OCI-LY3 (cell line): ENCODE measurements around the gene IL1B.
"Not testable (repeated sequence)": the region's sequence is repeated elsewhere in the genome, so short reads cannot be mapped to it uniquely, and the experiment has no call there.

Experiments used
- H2AFZ ChIP-seq: fragments of 200-600, 300-600 bp; shearing (Covaris generic); 2 replicates; pipeline ENCODE4 v1.6.0; 2014; ENCODE audit warnings: antibody characterized with exemption, low read depth, low read length
- H3K27ac ChIP-seq: fragments of 200-600, 300-600 bp; sonication (generic); 2 replicates; pipeline ENCODE4 v1.5.1; 2014; ENCODE audit warnings: mild to moderate bottlenecking, low read length, moderate library complexity, mixed read lengths
- H3K27me3 ChIP-seq: fragments of 200-600, 300-600 bp; sonication (generic); 2 replicates; pipeline ENCODE4 v1.6.1; 2014; ENCODE audit warnings: low read depth, low read length, mixed read lengths
- H3K36me3 ChIP-seq: fragments of 200-600, 300-600 bp; sonication (generic); replicated peaks from 2 replicates; pipeline ENCODE3; 2014; ENCODE audit warnings: low read depth, low read length, mixed read lengths
- H3K4me1 ChIP-seq: fragments of 300-600, 200-600 bp; sonication (generic); 2 replicates; pipeline ENCODE4 v1.6.1; 2014; ENCODE audit warnings: low read length, mixed read lengths
- H3K4me2 ChIP-seq: fragments of 200-600, 300-600 bp; sonication (generic); 2 replicates; pipeline ENCODE4 v1.6.1; 2014; ENCODE audit warnings: low read length, mixed read lengths
- H3K4me3 ChIP-seq: fragments of 300-600, 200-600 bp; sonication (generic); 2 replicates; pipeline ENCODE4 v1.5.1; 2014; ENCODE audit warnings: antibody characterized with exemption, mild to moderate bottlenecking, low read length, moderate library complexity
- H3K79me2 ChIP-seq: fragments of 300-600, 200-600 bp; shearing (Covaris generic); 2 replicates; pipeline ENCODE4 v1.6.1; 2014; ENCODE audit warnings: mild to moderate bottlenecking, low read length, mixed read lengths
- H3K9ac ChIP-seq: fragments of 300-600, 200-600 bp; shearing (Covaris generic); 2 replicates; pipeline ENCODE4 v1.6.0; 2014; ENCODE audit warnings: mild to moderate bottlenecking, low read length, moderate library complexity
- H3K9me3 ChIP-seq: fragments of 200-600, 300-600 bp; shearing (Covaris generic); 2 replicates; pipeline ENCODE4 v1.6.1; 2014; ENCODE audit warnings: low read length, mixed read lengths; ENCODE audit not compliant: insufficient read depth
- H4K20me1 ChIP-seq: fragments of 200-600, 300-600 bp; sonication (generic); 2 replicates; pipeline ENCODE4 v1.6.1; 2016; ENCODE audit warnings: low read length, mixed read lengths; ENCODE audit not compliant: insufficient read depth
- CTCF ChIP-seq: fragments of 200-600, 300-600 bp; sonication (generic); IDR thresholded peaks from 2 replicates; pipeline ENCODE4 v1.5.1; 2014; ENCODE audit warnings: antibody characterized with exemption, low read length, low read depth
- EZH2phosphoT487 ChIP-seq: fragments of 200-600 bp; shearing (Covaris generic); IDR thresholded peaks from 2 replicates; pipeline ENCODE4 v1.6.1; 2018; ENCODE audit warnings: antibody characterized with exemption, mixed run types, low read depth

The IL1B gene

GRCh38 chr2:112833976-112834375 lies 2.6 kb downstream of the IL1B start:
- Histone ChIP-seq H3K27ac (no peak overlapping the region), H3K36me3 (no peaks in the 10 kb centered on the region), H3K9ac (no peak overlapping the region), H3K4me2 (no peak overlapping the region), H3K79me2 (no peaks in the 10 kb centered on the region), H3K4me1 (peaks cover 39% of the 10 kb centered on the region), H3K9me3 (no peaks in the 10 kb centered on the region), H4K20me1 (no peaks in the 10 kb centered on the region), H3K27me3 (no peaks in the 10 kb centered on the region), H2AFZ (no peak overlapping the region), H3K4me3 (no peak overlapping the region)
- TF ChIP-seq CTCF = no peak
- TF ChIP-seq EZH2phosphoT487 = no peak

GRCh38 chr2:112833639-112833931 lies 3.0 kb downstream of the IL1B start:
- not testable (repeated sequence) for H3K27ac ChIP-seq, H3K9me3 ChIP-seq, H3K36me3 ChIP-seq, H2AFZ ChIP-seq, H3K9ac ChIP-seq, H3K27me3 ChIP-seq, H4K20me1 ChIP-seq, H3K4me2 ChIP-seq, H3K4me3 ChIP-seq, H3K79me2 ChIP-seq
- peaks cover 35% of the 10 kb centered on the region for H3K4me1 ChIP-seq

GRCh38 chr2:112832841-112833638 lies 3.5 kb downstream of the IL1B start:
- Histone ChIP-seq H2AFZ (no peak overlapping the region), H3K4me1 (peaks cover 30% of the 10 kb centered on the region), H3K27me3 (no peaks in the 10 kb centered on the region), H4K20me1 (no peaks in the 10 kb centered on the region), H3K79me2 (no peaks in the 10 kb centered on the region), H3K9ac (no peak overlapping the region), H3K4me3 (no peak overlapping the region), H3K36me3 (no peaks in the 10 kb centered on the region), H3K4me2 (no peak overlapping the region), H3K27ac (no peak overlapping the region), H3K9me3 (no peaks in the 10 kb centered on the region)
- TF ChIP-seq CTCF = no peak
- TF ChIP-seq EZH2phosphoT487 = no peak

GRCh38 chr2:112831946-112832840 lies 4.4 kb downstream of the IL1B start:
- TF ChIP-seq EZH2phosphoT487 (no peak), CTCF (no peak)
- no peak overlapping the region for H3K4me2 ChIP-seq

More at GRCh38 chr2:112831946-112832840, 4.4 kb downstream of the IL1B start:
- H3K36me3 ChIP-seq = no peaks in the 10 kb centered on the region
- H3K4me1 ChIP-seq = peaks cover 21% of the 10 kb centered on the region
- no peak overlapping the region for H2AFZ ChIP-seq
- no peaks in the 10 kb centered on the region for H3K27me3 ChIP-seq
- H3K9ac ChIP-seq = no peak overlapping the region
- no peak overlapping the region for H3K27ac ChIP-seq
- H3K4me3 ChIP-seq = no peak overlapping the region
- no peaks in the 10 kb centered on the region for H3K79me2 ChIP-seq
- H4K20me1 ChIP-seq = no peaks in the 10 kb centered on the region
- no peaks in the 10 kb centered on the region for H3K9me3 ChIP-seq
